ENCODE measurements around the gene XKR7. TPM values are rescaled to one million over a fixed set of nuclear protein-coding genes. Genes with fewer than 3 reads are reported as not detected.

XKR7 gene
- total RNA-seq, 1 experiment from 2014 or later: 1.3 TPM

DNA sequence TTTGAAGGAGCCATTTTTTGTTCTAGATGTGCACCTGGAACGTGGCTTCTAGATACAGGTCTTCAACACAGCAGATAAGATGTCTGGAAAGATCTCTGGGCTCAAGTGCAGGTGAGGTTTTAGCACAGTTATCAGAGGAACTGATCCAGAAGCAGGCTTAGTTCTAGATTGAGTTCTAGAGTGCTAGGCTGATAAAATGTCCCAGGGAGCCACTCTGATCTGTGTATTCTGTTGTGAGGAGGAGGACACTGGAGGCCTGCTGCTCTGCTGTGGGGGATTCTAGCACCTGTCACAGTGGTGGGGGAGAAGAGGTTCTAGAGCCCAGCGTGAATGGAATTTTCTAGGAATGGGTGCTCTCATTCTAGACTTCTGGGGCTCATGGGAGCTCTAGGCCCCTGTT is 30.3 kb downstream of the XKR7 start:
- no peaks in the 10 kb centered on the region; a peak in 1 of 7 replicates for H3K36me3 Mint-ChIP-seq (ENCODE audit: insufficient read depth in 1 of 3, low read depth in 3 of 3)
- no peak overlapping the region for H3K4me3 Mint-ChIP-seq
- Histone ChIP-seq H4K5ac (ENCODE audit: insufficient read length, low read depth, low read length) (no peak overlapping the region), H3K18ac (ENCODE audit: insufficient read length, low read depth, low read length) (no peak overlapping the region), H2BK5ac (ENCODE audit: insufficient read length, low read length) (no peak overlapping the region), H3K79me2 (ENCODE audit: insufficient read depth, low read length) (no peaks in the 10 kb centered on the region), H3K27ac (ENCODE audit: insufficient read length, low read depth, low read length) (no peak overlapping the region), H2BK15ac (ENCODE audit: low read depth, low read length) (no peak overlapping the region), H3K4ac (ENCODE audit: low read depth, low read length) (no peak overlapping the region), H3K4me2 (ENCODE audit: insufficient read depth, insufficient read length, low read length) (no peak overlapping the region), H2BK12ac (ENCODE audit: insufficient read length, low read depth, low read length) (no peak overlapping the region), H3K79me1 (ENCODE audit: insufficient read depth, low read depth, low read length, poor library complexity, severe bottlenecking) (no peaks in the 10 kb centered on the region), H3K9me3 (ENCODE audit: control insufficient read depth, low read depth, low read length) (no peaks in the 10 kb centered on the region), H3K4me1 (ENCODE audit: insufficient read depth, low read length) (no peaks in the 10 kb centered on the region), H3K9ac (ENCODE audit: extremely low read depth, insufficient read length, low read length) (no peak overlapping the region), H4K91ac (ENCODE audit: insufficient read length, low read depth, low read length) (no peak overlapping the region), H3T11ph (ENCODE audit: low read length) (no peak overlapping the region), H2BK120ac (ENCODE audit: low read depth, low read length, poor library complexity, severe bottlenecking) (no peak overlapping the region), H2AFZ (ENCODE audit: low read length) (no peak overlapping the region), H2BK20ac (ENCODE audit: low read depth, low read length, poor library complexity, severe bottlenecking) (no peak overlapping the region), H3K23me2 (ENCODE audit: insufficient read length, low read depth, low read length, poor library complexity, severe bottlenecking) (no peaks in the 10 kb centered on the region), H3K23ac (ENCODE audit: insufficient read length, low read depth, low read length) (no peak overlapping the region), H3K56ac (ENCODE audit: insufficient read length, low read depth, low read length) (no peak overlapping the region), H4K20me1 (ENCODE audit: control insufficient read depth, insufficient read depth, insufficient read length) (no peaks in the 10 kb centered on the region), H4K8ac (replicated peaks; ENCODE audit: insufficient read length, low read depth, low read length) (no peak overlapping the region), H3K14ac (ENCODE audit: insufficient read depth, low read length) (no peak overlapping the region), H2AK5ac (ENCODE audit: insufficient read length, low read length) (no peak overlapping the region), H3K27me3 (ENCODE audit: insufficient read depth, low read length) (peaks cover 3% of the 10 kb centered on the region; the same call in 1 of the 2 replicates)
- H3K27me3 Mint-ChIP-seq (ENCODE audit: low read depth): peaks cover 50% of the 10 kb centered on the region
- H3K27ac Mint-ChIP-seq: no peak overlapping the region
- TF ChIP-seq, protein P1, sequence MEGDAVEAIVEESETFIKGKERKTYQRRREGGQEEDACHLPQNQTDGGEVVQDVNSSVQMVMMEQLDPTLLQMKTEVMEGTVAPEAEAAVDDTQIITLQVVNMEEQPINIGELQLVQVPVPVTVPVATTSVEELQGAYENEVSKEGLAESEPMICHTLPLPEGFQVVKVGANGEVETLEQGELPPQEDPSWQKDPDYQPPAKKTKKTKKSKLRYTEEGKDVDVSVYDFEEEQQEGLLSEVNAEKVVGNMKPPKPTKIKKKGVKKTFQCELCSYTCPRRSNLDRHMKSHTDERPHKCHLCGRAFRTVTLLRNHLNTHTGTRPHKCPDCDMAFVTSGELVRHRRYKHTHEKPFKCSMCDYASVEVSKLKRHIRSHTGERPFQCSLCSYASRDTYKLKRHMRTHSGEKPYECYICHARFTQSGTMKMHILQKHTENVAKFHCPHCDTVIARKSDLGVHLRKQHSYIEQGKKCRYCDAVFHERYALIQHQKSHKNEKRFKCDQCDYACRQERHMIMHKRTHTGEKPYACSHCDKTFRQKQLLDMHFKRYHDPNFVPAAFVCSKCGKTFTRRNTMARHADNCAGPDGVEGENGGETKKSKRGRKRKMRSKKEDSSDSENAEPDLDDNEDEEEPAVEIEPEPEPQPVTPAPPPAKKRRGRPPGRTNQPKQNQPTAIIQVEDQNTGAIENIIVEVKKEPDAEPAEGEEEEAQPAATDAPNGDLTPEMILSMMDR (conservative IDR thresholded peaks at IDR 0.05): no peak
- no CpG with 5 or more reads among the region's 2 CpGs for WGBS (ENCODE audit: extremely low coverage, insufficient read length, low lambda C conversion rate)
- peaks cover 0 to 15% of the 10 kb centered on the region in 2 experiments; a peak in 2 of 4 replicates for H3K4me1 Mint-ChIP-seq
- no peak for DNase-seq
- H3K9me3 Mint-ChIP-seq: no peaks in the 10 kb centered on the region

Data from H9 (cell line).